ENCODE results near the gene ITIH3.

DNA sequence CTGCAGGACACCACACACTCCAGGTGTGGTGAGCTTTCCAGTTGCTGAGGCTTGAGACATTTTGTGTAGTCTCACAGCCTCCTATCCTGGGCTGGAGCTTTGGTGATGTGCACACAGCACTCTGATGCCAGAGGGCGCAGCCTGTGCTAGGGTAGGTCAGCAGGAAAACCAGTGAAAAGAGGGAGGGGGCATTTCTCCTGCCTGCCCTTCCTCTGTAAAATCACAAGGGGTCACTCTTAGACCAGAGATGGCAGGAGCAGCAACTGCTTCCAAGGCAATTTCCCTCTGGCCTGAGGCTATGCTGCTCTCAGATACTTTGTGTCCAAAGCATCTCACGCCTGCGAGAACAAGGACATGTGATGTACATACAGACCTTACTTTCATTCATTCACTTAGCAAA is 56.8 kb downstream of the ITIH3 start:
- TF ChIP-seq, protein P1, sequence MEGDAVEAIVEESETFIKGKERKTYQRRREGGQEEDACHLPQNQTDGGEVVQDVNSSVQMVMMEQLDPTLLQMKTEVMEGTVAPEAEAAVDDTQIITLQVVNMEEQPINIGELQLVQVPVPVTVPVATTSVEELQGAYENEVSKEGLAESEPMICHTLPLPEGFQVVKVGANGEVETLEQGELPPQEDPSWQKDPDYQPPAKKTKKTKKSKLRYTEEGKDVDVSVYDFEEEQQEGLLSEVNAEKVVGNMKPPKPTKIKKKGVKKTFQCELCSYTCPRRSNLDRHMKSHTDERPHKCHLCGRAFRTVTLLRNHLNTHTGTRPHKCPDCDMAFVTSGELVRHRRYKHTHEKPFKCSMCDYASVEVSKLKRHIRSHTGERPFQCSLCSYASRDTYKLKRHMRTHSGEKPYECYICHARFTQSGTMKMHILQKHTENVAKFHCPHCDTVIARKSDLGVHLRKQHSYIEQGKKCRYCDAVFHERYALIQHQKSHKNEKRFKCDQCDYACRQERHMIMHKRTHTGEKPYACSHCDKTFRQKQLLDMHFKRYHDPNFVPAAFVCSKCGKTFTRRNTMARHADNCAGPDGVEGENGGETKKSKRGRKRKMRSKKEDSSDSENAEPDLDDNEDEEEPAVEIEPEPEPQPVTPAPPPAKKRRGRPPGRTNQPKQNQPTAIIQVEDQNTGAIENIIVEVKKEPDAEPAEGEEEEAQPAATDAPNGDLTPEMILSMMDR (IDR thresholded peaks at IDR 0.05; ENCODE audit: low read depth, low read length), result peak; percentile 67
- TF ChIP-seq POLR2A (IDR thresholded peaks at IDR 0.05; ENCODE audit: extremely low read depth, insufficient read length), result no peak

All from NB4 (cell line).